T47D (cell line): Measurements from ENCODE around the gene UBE2V1.

Source experiments
- DNase-seq, 2 experiments: peaks; one replicate each; pipeline versions ENCODE4 v3.0.0 to v3.0.0-alpha.2; 2011 to 2012; ENCODE audit warnings: low read depth in 1 of 2, low spot score in 1 of 2
- JUND ChIP-seq: IDR thresholded peaks from 2 replicates; pipeline ENCODE4 v1.6.1; 2012; ENCODE audit warnings: low read depth
- in situ Hi-C: cut with HindIII; loops from 2 replicates; pipeline ENCODE4 v1.10.0; 2016; ENCODE audit warnings: low sequenced_read_pairs, low pct_unique_long_range_greater_than_20kb

UBE2V1 gene

DNA sequence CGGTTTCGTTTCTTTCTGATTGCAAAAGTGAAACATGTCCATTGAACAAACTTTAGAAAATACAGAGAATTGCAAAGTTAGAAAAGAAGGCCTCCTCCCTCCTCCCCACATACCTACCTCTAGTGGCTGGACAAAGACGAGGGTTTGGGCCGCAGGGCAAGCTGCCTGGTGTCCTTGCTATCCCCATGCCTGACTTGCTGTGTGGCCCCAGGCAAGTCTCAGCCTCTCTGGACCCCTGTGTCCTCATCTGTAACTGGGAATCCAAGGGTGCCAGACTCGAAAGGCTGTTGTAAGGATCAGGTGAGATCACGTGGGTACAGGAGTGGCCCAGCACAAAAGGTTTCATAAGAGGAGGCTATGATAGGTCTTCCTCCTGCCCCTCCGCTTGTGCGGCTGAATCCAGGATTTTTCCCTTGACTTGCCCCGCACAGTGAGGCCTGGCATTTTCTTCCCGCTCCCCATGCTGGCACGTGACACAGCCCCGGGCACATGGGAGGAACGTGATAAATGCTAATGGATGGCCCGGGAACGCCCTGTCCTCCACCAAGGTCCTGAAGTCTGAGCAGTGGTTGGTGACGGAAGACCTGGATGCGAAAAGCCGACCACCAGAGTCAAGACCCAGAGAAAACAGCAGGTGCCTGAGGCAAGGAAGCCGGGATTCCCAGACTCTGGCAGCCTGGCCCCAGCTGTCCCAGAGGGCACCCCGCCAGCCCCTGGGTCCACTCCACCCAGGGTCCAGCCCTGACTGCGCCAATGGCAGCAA lies 55.8 kb downstream of the UBE2V1 start:
- in situ Hi-C loops = no loop called here
- no peak for DNase-seq
- no peak for TF ChIP-seq JUND

DNA sequence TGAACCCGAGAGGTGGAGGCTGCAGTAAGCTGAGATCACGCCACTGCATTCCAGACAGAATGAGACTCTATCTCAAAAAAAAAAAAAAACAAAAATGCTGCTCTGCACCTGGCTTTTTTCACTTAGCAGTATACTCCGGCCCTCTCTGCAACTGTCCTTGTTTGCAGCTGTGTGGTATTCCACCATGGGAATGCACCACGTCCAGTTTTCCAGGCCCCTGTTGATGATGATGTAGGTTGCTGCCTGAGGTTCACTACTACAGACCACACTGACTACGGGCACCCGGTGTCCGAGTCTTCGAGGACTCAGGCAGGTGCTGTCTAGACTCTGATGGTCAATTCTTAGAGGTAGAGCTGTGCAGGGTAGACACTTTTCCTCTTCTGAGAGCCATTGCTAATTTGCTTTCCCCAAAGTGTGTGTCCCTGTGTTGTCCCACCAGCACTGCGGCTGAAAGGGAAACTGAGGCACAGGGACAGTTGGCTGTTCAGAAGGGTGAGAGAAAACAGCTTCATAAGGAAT lies 56.5 kb downstream of the UBE2V1 start:
- TF ChIP-seq JUND = no peak
- in situ Hi-C loops = no loop called here
- no peak for DNase-seq

DNA sequence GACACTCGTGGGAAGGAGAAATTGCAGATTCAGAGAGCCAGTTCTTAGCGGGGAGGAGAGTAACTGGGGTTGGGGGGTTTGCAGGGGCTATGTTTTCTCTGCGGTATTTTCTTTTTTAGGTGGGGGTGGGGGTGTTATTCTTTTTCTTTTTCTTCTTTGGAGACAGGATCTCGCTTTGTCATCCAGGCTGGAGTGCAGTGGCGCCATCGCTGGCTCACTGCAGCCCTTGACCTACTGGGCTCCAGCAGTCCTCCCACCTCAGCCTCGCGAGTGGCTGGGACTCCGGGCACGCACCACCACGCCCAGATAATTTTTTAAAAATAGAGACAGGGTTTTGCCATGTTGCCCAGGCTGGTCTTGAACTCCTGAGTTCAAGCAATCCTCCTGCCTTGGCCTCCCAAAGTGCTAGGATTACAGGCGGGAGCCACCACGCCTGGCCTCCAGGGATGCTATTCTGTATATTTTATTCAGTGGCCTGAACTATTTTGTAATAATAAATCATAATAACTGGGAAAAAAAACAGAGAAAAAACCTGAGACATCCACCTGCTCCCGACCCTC lies 57.3 kb downstream of the UBE2V1 start:
- in situ Hi-C loops = no loop called here
- no peak for TF ChIP-seq JUND

DNA sequence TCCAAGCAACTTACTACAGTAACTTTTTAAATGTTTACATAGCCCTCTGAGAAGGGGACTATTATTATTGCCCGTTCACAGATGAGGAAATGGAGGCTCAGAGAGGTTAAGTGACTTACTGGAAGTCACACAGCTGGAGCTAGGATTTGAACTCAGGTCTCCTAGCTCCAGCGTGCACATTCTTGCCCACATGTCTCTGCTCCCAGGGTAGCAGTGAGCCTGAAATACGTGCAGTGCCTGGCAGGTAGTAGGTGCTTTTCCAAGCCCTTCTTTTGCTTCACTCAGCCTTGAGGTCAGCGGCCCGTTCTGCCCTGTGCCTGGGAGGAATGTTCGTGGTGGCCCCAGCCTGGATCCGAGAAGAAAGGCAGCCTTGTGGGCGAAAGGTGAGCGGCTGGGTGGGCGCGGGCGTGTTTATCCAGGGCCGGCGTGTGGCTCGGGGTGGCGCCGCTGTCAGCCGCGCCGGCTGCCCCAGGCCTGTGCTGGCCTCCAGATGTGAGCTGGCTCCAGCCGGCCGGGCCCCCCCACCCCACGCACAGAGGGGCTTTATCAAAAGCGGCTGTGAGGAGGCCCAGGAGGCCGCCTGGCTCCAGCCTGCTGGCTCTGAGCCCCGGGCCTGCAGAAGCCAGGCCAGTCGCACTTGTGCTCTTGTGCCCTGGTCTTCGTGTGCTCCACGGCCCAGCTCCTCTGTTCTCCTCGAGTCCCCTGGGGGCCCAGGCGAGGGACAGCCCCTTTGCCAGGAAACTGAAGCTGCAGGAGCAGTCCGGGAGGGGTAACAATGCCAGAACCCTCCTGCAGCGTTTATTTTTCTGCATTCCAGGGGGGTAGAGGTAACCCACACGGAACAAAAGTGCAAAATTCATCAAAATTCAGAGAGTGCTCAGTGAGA lies 58.1 kb downstream of the UBE2V1 start:
- TF ChIP-seq JUND = no peak
- no peak for DNase-seq
- in situ Hi-C loops = no loop called here

More for the DNA sequence above, 57.3 kb downstream of the UBE2V1 start:
- DNase-seq = no peak

DNA sequence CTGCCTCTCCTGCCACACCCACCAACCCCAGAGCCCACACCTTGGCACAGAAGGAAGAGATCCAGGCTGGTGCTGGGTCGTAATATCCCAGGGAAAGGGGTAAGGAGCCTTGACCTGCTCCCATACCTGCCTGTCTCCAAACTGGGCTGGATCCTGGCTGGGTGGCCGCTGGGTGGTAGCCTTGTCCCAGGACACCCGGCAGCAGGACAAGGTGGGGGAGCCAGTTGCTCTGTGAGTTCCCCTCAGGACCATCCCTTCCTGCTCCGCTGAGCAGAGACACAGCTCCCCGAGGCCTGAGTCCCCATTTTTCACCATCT lies 58.8 kb downstream of the UBE2V1 start:
- TF ChIP-seq JUND = no peak
- in situ Hi-C loops = no loop called here
- DNase-seq = no peak

DNA sequence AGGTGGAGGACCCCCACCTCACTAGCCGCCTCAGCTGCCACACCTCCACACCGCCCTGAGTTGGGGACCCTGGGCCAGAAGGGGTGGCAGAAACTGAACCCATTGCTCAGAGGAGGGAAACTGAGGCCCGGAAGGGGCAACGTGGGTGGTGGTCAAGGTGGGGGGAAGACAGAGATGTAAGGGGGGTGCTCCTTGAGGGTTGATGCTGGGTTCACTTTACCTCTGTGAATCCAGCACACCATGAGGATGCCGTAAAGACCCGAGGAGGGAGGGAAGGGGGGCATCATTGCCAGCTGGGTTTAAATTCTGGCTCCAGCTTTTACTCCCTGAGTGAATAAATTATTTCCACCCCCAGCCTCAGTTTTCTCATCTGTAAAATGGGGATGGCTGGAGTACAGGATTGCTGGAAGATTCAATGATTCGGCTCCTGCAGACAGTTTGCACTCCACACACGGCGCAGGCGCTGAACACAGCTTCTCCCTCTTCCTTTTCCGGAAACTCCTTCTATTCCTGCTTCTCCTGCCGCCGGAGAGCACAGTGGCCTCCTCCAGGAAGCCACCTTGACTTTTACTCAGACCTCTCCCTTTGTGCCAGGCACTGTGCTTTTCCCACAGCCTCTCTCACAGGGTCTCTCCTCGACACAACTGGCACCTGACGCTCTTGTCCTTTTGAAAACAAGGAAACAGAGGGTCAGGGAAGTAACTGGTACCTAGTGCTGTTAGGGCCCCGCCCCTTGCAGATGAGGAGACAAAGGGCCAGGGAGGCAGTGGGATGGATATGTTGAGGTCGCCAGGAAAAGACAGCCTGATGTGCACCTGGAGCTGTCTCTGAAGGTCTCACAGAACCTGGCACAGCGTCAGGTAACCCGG lies 59.4 kb downstream of the UBE2V1 start:
- in situ Hi-C loops = no loop called here
- no peak for TF ChIP-seq JUND
- no peak for DNase-seq

DNA sequence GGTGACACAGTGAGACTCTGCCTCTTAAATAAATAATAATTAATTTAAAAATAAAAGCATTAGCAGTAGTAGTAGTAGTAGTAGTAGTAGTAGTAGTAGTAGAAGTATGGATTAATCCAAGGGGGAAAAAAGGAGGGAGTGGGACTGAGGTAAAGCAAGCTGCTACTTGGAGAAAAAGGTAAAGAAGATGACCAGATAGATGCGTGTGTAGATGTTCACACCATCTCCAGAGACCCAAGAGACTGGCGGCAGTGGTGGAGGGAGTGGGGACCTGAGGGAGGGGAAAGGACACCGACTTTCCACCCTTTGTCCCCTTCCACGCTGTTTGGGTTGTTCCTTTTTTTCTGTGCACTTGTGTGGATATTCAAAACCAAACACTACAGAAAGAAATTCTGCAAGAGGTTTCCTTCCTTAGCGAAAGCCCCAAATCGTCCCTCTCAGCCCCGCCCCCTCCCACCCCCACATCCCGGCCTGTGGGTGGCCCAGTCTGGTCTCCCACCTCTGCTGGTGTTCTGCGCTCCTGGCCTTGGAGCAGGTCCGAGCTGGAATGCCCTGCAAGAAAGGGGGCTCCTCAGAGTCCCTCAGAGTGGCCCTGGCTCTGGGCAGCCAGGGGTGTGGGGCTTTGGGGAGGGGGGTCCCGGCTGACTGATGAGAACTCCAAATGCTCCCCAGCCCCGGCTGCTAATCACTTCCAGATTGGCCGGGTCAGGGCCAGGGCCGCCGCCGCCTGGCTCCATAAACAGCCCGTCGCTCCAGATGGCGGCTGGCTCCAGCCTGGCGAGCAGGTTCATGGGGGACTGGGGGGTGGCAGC lies 60.2 kb downstream of the UBE2V1 start:
- no peak for DNase-seq
- no peak for TF ChIP-seq JUND
- in situ Hi-C loops = no loop called here

DNA sequence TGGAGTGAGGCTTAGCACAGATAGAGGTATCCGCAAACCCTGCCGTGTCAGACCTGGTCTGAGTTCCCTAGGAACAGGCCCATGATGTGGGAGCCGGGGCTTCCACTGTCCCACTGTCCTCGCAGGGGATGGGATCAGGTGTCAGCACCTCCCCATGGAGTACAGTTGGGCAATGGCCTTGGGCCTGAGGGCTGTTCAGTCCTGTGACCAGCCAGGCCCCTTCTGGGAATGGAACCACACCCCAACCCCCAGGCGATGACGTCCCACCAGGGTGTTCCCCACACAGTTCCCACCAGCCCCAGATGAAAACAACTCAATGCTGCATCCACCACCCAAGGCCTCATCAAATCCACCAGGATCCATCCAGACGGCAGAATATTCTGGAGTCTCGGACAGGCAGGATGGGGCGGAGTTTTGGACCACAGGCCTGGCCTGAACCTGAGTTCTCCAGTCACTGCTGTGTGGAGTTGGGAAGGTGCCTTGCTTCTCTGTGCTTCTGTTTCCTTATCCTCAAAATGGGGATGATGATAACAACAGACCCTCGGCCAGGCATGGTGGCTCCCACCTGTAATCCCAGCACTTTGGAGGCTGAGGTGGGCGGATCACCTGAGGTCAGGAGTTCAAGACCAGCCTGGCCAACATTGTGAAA lies 62.2 kb downstream of the UBE2V1 start:
- in situ Hi-C loops = no loop called here

DNA sequence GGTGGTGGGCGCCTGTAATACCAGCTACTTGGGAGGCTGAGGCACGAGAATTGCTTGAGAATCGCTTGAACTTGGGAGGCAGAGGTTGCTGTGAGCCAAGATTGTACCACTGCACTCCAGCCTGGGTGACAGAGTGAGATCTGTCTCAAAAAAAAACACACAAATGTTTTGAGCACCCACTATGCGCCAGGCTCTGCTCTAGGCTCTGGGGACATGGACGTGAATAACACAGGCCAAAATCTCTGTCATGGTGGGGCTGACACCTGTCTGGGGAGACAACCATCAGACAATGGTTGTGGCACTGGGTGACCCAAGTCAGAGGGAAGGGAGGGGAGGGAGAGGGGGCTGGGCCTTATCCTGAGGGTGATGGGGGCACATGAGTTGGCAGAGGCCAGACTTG lies 62.7 kb downstream of the UBE2V1 start:
- in situ Hi-C loops = no loop called here
- no peak for TF ChIP-seq JUND
- no peak for DNase-seq

More for the DNA sequence above, 62.2 kb downstream of the UBE2V1 start:
- no peak for DNase-seq
- TF ChIP-seq JUND = no peak

DNA sequence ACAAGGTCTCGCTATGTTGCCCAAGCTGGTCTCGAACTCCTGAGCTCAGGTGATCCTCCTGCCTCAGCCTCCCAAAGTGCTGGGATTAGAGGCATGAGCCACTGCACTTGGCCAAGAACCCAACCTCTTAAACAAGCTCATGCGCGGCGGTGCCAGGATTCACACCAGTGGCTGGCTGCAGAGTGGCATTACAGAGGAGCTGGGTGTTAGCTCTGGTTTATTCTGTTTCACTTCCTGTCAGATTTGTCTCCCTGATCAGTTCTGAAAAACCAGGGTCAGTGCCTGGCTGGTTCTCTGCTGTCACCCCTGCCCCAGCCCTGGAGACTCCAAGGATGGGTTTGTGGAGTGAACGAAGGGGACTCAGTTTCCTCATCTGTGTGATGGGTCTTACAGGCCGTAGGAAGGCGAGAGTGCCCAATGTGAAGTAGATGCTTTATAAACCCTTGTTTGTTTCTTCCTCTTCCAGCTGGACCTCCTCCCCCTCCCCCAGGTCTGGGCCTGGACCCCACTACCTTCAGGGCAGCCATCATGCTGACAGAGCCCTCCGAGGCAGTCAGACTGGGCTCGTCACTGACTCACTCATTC lies 63.4 kb downstream of the UBE2V1 start:
- in situ Hi-C loops = no loop called here
- TF ChIP-seq JUND = no peak
- DNase-seq = no peak

DNA sequence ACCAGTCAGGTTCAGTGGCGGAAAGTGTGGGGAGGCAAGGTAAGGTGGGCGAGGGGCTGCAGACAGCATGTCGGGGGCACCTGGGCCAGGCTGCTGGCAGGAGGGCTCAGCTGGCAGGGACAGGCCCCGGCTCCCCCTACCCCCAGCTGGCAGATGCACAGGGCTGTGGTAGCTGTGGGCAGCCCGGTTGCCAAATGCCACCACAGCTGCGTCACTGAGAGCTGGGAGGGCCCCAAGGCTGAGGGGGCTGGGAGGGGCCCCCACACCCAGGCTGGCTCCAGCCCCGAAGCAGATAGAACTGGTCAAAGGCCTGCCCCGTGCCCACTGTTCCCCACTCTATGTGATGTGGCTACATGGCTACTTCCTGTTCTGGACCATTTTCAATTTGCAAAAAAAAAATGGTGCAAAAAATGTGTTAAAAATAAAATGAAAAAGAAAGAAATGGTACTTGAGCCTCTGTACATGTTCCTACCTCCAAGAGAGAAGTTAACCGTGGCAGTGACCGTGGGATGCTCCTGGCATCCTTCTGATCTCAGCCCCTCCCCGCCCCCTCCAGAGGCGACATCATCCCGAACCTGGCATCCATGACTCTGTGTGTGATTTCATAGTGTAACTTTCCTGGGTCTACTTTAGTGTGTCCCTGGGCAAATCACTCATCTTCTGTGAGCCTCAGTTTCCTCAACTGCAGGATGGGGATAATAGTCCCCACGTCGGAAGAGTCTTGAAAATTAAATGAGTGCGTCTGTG lies 64.4 kb downstream of the UBE2V1 start:
- in situ Hi-C loops = no loop called here
- no peak for TF ChIP-seq JUND
- no peak for DNase-seq
